ENCODE results near the gene GANC.

DNA sequence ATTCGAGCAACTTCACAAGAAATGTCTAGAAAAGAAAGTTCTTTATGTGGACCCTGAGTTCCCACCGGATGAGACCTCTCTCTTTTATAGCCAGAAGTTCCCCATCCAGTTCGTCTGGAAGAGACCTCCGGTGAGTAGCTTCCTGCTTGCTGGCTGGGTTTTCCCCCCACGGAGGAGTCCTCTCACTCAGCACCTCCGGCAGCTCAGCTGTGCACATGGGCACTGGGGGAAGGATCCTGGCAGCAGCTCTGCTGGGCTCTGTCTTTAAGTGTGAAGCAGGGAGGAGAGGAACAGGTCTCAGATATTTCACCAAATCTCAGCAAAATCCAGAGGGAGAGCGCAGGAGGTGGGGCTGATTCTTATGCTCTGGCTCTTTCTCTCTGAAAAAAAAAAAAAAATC lies 87.0 kb downstream of the GANC start:
- TF ChIP-seq YY1 (IDR thresholded peaks at IDR 0.05; ENCODE audit: insufficient read depth, insufficient read length) (no peak), ZNF274 (IDR thresholded peaks at IDR 0.05; ENCODE audit: low read depth, low read length) (no peak), SUZ12 (IDR thresholded peaks at IDR 0.05; ENCODE audit: extremely low read depth, insufficient read depth, insufficient read length) (no peak)
